Brain microvascular endothelial cell (primary cell): ENCODE measurements around the gene ALS2CL.
A peak's percentile ranks its signal among the peaks of the same experiment; 100 is the strongest.

Experiments used
- DNase-seq: peaks from one replicate; pipeline ENCODE4 v3.0.0-alpha.2; 2020
- H3K27ac ChIP-seq: fragments of 250-450 bp; sonication (Bioruptor Pico); 2 replicates; pipeline ENCODE4 v1.5.1; 2020; ENCODE audit warnings: mild to moderate bottlenecking, moderate library complexity
- H3K27me3 ChIP-seq: fragments of 250-450 bp; sonication (Bioruptor Pico); replicated peaks from 2 replicates; pipeline ENCODE4 v1.5.1; 2020; ENCODE audit warnings: mild to moderate bottlenecking
- H3K36me3 ChIP-seq: fragments of 250-450 bp; sonication (Bioruptor Pico); replicated peaks from 2 replicates; pipeline ENCODE4 v1.5.1; 2020; ENCODE audit warnings: mild to moderate bottlenecking
- H3K4me3 ChIP-seq: 2 replicates; pipeline ENCODE4 v1.5.1; 2011; ENCODE audit warnings: low read depth, mild to moderate bottlenecking, control low read depth, low read length, moderate library complexity
- CTCF ChIP-seq: IDR thresholded peaks from 2 replicates; pipeline ENCODE4 v1.5.1; 2011; ENCODE audit warnings: low read depth, mild to moderate bottlenecking, moderate library complexity, low read length, control low read depth, inconsistent platforms; ENCODE audit errors: missing control alignments
- in situ Hi-C: cut with HindIII; loops from 2 replicates; pipeline ENCODE4 v1.10.0; 2017; ENCODE audit warnings: low sequenced_read_pairs, low pct_ligation_motif_present

The ALS2CL gene

GRCh38 chr3:46710671-46711295 is 17.3 kb upstream of the ALS2CL start:
- Histone ChIP-seq H3K4me3 (no peak overlapping the region), H3K36me3 (no peaks in the 10 kb centered on the region), H3K27me3 (peaks cover 2% of the 10 kb centered on the region), H3K27ac (no peak overlapping the region)
- no peak for DNase-seq
- in situ Hi-C loops = no loop called here
- TF ChIP-seq CTCF = no peak

GRCh38 chr3:46710229-46710628 is 16.8 kb upstream of the ALS2CL start:
- Histone ChIP-seq H3K4me3 (no peak overlapping the region), H3K27ac (no peak overlapping the region), H3K36me3 (no peaks in the 10 kb centered on the region), H3K27me3 (no peaks in the 10 kb centered on the region)
- no peak for TF ChIP-seq CTCF
- no peak for DNase-seq
- in situ Hi-C loops = no loop called here

GRCh38 chr3:46709721-46710120 is 16.2 kb upstream of the ALS2CL start:
- TF ChIP-seq CTCF = no peak
- in situ Hi-C loops = no loop called here
- no peak for DNase-seq

GRCh38 chr3:46709157-46709654 is 15.7 kb upstream of the ALS2CL start:
- Histone ChIP-seq H3K4me3 (no peak overlapping the region), H3K36me3 (no peaks in the 10 kb centered on the region), H3K27ac (no peak overlapping the region), H3K27me3 (no peaks in the 10 kb centered on the region)
- no peak for TF ChIP-seq CTCF
- in situ Hi-C loops = no loop called here
- no peak for DNase-seq

More at GRCh38 chr3:46709721-46710120, 16.2 kb upstream of the ALS2CL start:
- H3K27me3 ChIP-seq = no peaks in the 10 kb centered on the region
- H3K4me3 ChIP-seq = no peak overlapping the region
- H3K27ac ChIP-seq = no peak overlapping the region
- no peaks in the 10 kb centered on the region for H3K36me3 ChIP-seq

GRCh38 chr3:46708401-46709156 is 15.1 kb upstream of the ALS2CL start:
- H3K27ac ChIP-seq = no peak overlapping the region
- in situ Hi-C loops = no loop called here
- TF ChIP-seq CTCF = peak; percentile 21
- no peaks in the 10 kb centered on the region for H3K27me3 ChIP-seq
- DNase-seq = no peak
- no peaks in the 10 kb centered on the region for H3K36me3 ChIP-seq
- no peak overlapping the region for H3K4me3 ChIP-seq
